ENCODE results near the gene OCRL.

GRCh38 chrX:129522184-129523078 is 17.6 kb upstream of the OCRL start:
- no peak for TF ChIP-seq CTCF (IDR thresholded peaks at IDR 0.05; ENCODE audit: insufficient read depth, low read length)
- TF ChIP-seq GABPA (IDR thresholded peaks at IDR 0.05; ENCODE audit: low read depth): no peak
- TF ChIP-seq POLR2AphosphoS5 (IDR thresholded peaks at IDR 0.05; ENCODE audit: low read depth): no peak
- TF ChIP-seq SPI1 (IDR thresholded peaks at IDR 0.05; ENCODE audit: borderline replicate concordance, low read depth): no peak

All from HL-60 (cell line).